ENCODE results near the gene SPATA31C2. TPM values are rescaled to one million over a fixed set of nuclear protein-coding genes. Genes with fewer than 3 reads are reported as not detected.

SPATA31C2 gene
- total RNA-seq, 1 experiment from 2014 or later: 0.15 TPM

GRCh38 chr9:88179062-88179521 is 40.8 kb upstream of the SPATA31C2 start:
- Histone ChIP-seq H2BK15ac (ENCODE audit: low read depth, low read length) (no peak overlapping the region), H2BK120ac (ENCODE audit: low read depth, low read length, poor library complexity, severe bottlenecking) (no peak overlapping the region), H3K4me1 (ENCODE audit: insufficient read depth, low read length) (no peaks in the 10 kb centered on the region), H4K20me1 (ENCODE audit: control insufficient read depth, insufficient read depth, insufficient read length) (no peaks in the 10 kb centered on the region), H3K23ac (ENCODE audit: insufficient read length, low read depth, low read length) (no peak overlapping the region), H3T11ph (ENCODE audit: low read length) (no peak overlapping the region), H3K56ac (ENCODE audit: insufficient read length, low read depth, low read length) (no peak overlapping the region), H4K8ac (replicated peaks; ENCODE audit: insufficient read length, low read depth, low read length) (no peak overlapping the region), H4K91ac (ENCODE audit: insufficient read length, low read depth, low read length) (no peak overlapping the region), H3K23me2 (ENCODE audit: insufficient read length, low read depth, low read length, poor library complexity, severe bottlenecking) (no peaks in the 10 kb centered on the region), H3K14ac (ENCODE audit: insufficient read depth, low read length) (no peak overlapping the region; the same call in 1 of the 2 replicates), H2BK5ac (ENCODE audit: insufficient read length, low read length) (no peak overlapping the region), H3K18ac (ENCODE audit: insufficient read length, low read depth, low read length) (no peak overlapping the region), H2AK5ac (ENCODE audit: insufficient read length, low read length) (no peak overlapping the region), H3K4me2 (ENCODE audit: insufficient read depth, insufficient read length, low read length) (no peak overlapping the region), H2BK12ac (ENCODE audit: insufficient read length, low read depth, low read length) (no peak overlapping the region), H3K79me2 (ENCODE audit: insufficient read depth, low read length) (no peaks in the 10 kb centered on the region), H3K4ac (ENCODE audit: low read depth, low read length) (no peak overlapping the region), H2BK20ac (ENCODE audit: low read depth, low read length, poor library complexity, severe bottlenecking) (no peak overlapping the region), H4K5ac (ENCODE audit: insufficient read length, low read depth, low read length) (no peak overlapping the region), H3K9me3 (ENCODE audit: control insufficient read depth, low read depth, low read length) (no peaks in the 10 kb centered on the region), H3K9ac (ENCODE audit: extremely low read depth, insufficient read length, low read length) (no peak overlapping the region), H3K27ac (ENCODE audit: insufficient read length, low read depth, low read length) (no peak overlapping the region), H3K27me3 (ENCODE audit: insufficient read depth, low read length) (no peaks in the 10 kb centered on the region), H3K79me1 (ENCODE audit: insufficient read depth, low read depth, low read length, poor library complexity, severe bottlenecking) (no peaks in the 10 kb centered on the region), H2AFZ (ENCODE audit: low read length) (no peak overlapping the region)
- no peak for DNase-seq
- no CpG with 5 or more reads among the region's 5 CpGs for WGBS (ENCODE audit: extremely low coverage, insufficient read length, low lambda C conversion rate)
- Mint-ChIP-seq H3K9me3 (no peaks in the 10 kb centered on the region; a peak in 1 of 5 replicates), H3K4me3 (no peak overlapping the region), H3K27me3 (ENCODE audit: low read depth) (peaks cover 3% of the 10 kb centered on the region; the same call in 1 of the 2 replicates), H3K27ac (no peak overlapping the region; a peak in 1 of 7 replicates), H3K36me3 (ENCODE audit: insufficient read depth in 1 of 3, low read depth in 3 of 3) (peaks cover 0 to 2% (median 0%) of the 10 kb centered on the region in 3 experiments; a peak in 1 of 7 replicates), H3K4me1 (peaks cover 7 to 11% of the 10 kb centered on the region in 2 experiments; a peak in 3 of 4 replicates)
- TF ChIP-seq, protein P1, sequence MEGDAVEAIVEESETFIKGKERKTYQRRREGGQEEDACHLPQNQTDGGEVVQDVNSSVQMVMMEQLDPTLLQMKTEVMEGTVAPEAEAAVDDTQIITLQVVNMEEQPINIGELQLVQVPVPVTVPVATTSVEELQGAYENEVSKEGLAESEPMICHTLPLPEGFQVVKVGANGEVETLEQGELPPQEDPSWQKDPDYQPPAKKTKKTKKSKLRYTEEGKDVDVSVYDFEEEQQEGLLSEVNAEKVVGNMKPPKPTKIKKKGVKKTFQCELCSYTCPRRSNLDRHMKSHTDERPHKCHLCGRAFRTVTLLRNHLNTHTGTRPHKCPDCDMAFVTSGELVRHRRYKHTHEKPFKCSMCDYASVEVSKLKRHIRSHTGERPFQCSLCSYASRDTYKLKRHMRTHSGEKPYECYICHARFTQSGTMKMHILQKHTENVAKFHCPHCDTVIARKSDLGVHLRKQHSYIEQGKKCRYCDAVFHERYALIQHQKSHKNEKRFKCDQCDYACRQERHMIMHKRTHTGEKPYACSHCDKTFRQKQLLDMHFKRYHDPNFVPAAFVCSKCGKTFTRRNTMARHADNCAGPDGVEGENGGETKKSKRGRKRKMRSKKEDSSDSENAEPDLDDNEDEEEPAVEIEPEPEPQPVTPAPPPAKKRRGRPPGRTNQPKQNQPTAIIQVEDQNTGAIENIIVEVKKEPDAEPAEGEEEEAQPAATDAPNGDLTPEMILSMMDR (conservative IDR thresholded peaks at IDR 0.05): no peak

Measured in H9 (cell line).